Measurements from ENCODE around the gene CCDC33.
A peak's percentile ranks its signal among the peaks of the same experiment; 100 is the strongest.

CCDC33 gene

DNA sequence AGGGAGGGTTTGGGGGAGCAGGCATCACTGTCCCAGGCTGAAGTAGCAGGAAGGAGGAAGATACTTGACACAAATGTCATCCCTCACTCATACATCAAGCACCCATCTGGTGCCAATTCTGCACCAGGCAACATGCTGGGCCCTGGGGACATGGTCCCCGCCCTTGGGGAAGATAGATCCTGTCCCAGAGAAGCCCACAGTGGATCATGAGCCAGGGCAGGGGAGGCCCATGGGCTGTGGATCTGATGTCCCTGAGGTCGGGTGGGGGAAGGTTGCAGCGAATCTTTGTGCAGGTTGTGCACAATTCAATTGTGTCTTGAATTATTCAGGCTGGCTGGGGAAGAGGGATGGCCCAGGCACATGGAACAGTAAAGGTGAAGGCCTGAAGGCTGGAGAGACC lies 6.4 kb upstream of the CCDC33 start:
- no peak overlapping the region for H3K4me3 ChIP-seq (ENCODE audit: low read depth, low read length)
- TF ChIP-seq CTCF (conservative IDR thresholded peaks at IDR 0.05; ENCODE audit: low read depth, low read length) = no peak
- no peak for DNase-seq (ENCODE audit: low read depth)

DNA sequence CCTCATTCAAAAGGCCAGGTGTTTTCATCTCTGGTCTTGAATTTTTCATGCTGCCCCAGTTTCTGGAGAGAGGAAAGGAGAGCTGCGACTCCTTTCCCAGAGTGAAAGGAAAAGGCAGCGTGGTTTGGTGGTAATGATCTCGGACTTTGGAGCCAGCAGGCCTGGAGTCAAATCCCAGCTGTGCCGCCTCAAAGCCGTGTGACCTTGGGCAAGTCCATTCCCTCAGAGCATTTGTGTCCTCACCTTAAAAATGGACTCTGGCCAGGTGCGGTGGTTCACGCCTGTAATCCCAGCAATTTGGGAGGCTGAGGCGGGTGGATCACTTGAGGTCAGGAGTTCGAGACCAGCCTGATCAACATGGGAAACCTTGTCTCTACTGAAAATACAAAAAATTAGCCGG lies 4.7 kb upstream of the CCDC33 start:
- no peak for TF ChIP-seq CTCF (conservative IDR thresholded peaks at IDR 0.05; ENCODE audit: low read depth, low read length)
- H3K4me3 ChIP-seq (ENCODE audit: low read depth, low read length) = no peak overlapping the region
- no peak for DNase-seq (ENCODE audit: low read depth)

DNA sequence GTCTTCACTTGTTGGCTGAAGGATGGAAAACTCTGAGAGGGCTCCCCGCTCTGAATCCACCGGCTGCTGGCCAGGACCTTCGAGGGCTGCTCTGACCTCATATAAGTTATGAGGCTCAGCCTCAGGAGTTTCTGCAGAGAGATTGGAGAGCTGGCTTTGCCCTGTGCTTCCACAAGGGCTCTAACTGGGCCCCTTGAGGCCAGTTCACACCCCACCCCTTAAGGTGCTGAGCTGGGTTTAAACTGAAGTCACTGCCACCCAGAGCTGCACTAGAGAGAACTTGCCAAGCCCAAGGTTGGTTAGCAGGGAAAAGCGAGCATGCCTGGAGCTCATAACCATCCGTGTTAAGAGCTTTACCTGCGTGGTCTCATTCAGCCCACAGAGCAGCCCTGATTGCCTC lies 2.8 kb upstream of the CCDC33 start:
- no peak for TF ChIP-seq CTCF (conservative IDR thresholded peaks at IDR 0.05; ENCODE audit: low read depth, low read length)
- no peak for DNase-seq (ENCODE audit: low read depth)
- no peak overlapping the region for H3K4me3 ChIP-seq (ENCODE audit: low read depth, low read length)

DNA sequence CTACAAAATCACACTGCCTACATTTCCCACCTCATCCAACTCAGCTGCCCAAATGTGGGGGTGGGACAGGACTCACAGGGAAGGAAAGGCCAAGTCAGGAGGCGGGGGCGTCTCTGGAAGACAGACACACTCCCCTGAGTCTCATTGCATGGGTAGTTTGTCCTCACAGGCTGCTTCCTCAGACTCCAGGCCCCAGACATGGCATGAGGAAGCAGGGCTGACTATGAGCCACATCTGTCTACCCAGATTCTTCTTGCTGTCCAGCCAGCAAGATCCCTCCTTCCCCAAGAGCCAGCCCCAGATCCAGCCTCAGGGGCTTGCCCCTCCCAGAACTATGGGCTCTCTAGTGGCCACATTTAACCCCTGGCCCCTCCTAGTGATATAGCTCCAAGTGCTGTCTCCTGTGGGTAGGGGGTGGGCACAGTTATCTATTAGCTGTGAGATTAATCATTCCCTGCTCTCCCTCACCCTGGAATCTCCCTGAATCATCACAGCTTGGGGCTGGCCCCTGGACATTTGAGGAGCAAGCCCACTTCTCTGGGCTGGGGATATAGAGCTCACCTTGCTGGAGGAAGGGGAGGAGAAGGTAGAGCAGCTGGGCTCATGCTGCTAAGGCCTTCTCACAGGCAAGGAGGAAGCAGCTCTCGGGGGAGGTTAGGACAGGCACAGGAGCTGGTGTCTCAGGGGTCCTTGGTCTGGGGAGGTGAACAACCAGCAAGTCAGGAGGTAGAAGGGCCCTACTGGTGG lies 2.1 kb upstream of the CCDC33 start:
- no peak for TF ChIP-seq CTCF (conservative IDR thresholded peaks at IDR 0.05; ENCODE audit: low read depth, low read length)
- no peak overlapping the region for H3K4me3 ChIP-seq (ENCODE audit: low read depth, low read length)
- no peak for DNase-seq (ENCODE audit: low read depth)

- DNase-seq (ENCODE audit: low read depth) = no peak
- H3K4me3 ChIP-seq (ENCODE audit: low read depth, low read length) = no peak overlapping the region
- TF ChIP-seq CTCF (conservative IDR thresholded peaks at IDR 0.05; ENCODE audit: low read depth, low read length) = no peak
Observed at GRCh38 chr15:74234598-74234875, 1.6 kb upstream of the CCDC33 start.

GRCh38 chr15:74239051-74239705 lies 3.1 kb downstream of the CCDC33 start:
- no peak overlapping the region for H3K4me3 ChIP-seq (ENCODE audit: low read depth, low read length)
- no peak for DNase-seq (ENCODE audit: low read depth)
- TF ChIP-seq CTCF (conservative IDR thresholded peaks at IDR 0.05; ENCODE audit: low read depth, low read length) = no peak

DNA sequence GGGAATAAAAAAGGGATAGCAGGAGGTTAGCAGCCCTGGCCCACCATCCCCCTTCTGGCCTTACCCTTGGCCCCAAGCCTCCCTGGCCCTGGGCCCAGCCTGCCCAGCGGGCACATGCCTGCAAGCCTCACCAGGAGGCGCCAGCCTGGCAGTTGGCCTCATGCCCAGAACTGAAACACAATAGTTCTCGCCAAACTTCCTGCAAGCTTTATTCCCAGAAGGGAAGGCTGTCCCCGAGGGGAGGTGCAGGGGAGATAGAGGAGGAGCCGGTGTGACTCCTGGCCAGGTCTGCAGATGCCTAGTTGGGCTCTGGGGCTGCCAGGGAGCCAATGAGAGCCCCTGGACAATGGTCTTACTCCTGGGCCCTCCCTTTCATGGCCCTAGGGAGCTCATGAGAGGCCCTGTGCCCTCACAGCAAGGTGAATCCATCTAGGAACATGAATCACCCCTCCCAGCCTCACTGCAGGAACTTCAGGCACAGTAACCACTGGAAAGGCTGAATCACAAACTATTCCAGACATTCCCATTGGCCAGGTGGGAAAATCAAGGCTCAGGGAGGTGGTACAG lies 4.0 kb downstream of the CCDC33 start:
- TF ChIP-seq CTCF (conservative IDR thresholded peaks at IDR 0.05; ENCODE audit: low read depth, low read length) = peak; percentile 51
- peak; percentile 63 for DNase-seq (ENCODE audit: low read depth)

More for the DNA sequence above, 4.0 kb downstream of the CCDC33 start:
- no peak overlapping the region for H3K4me3 ChIP-seq (ENCODE audit: low read depth, low read length)
